ENCODE results near the gene ITGA7. TPM values are rescaled to one million over a fixed set of nuclear protein-coding genes. Genes with fewer than 3 reads are reported as not detected.

ITGA7 gene
- polyA plus RNA-seq, 1 of the 3 experiments (the other 2 are of a cell fraction), result 19.7 TPM

DNA sequence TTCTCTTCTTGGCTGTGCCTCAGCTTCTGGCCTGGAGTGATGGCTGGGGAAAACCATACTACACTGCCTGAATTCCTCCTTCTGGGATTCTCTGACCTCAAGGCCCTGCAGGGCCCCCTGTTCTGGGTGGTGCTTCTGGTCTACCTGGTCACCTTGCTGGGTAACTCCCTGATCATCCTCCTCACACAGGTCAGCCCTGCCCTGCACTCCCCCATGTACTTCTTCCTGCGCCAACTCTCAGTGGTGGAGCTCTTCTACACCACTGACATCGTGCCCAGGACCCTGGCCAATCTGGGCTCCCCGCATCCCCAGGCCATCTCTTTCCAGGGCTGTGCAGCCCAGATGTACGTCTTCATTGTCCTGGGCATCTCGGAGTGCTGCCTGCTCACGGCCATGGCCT lies 70.9 kb downstream of the ITGA7 start, which contains the start of gene OR10P1:
Gene OR10P1 (plus strand): TSS at position 40 of the 400 bp plus-strand sequence. CDS start 0 bp downstream, at position 40.
- Histone ChIP-seq H3K9ac (no peak within 1 kb of the TSS), H3K4me2 (no peak within 1 kb of the TSS), H3K4me1 (ENCODE audit: control insufficient read depth in 1 of 2, insufficient read depth in 2 of 2, low read depth in 1 of 2, low read length in 1 of 2) (peaks cover 0 to 3% of the 10 kb centered on the region in 2 experiments; a peak in 1 of 4 replicates), H3K9me2 (no peaks in the 10 kb centered on the region), H3K36me3 (replicated peaks in 1 of 2; ENCODE audit: control insufficient read depth in 1 of 2, insufficient read depth in 2 of 2, low read length in 1 of 2) (no peaks in the 10 kb centered on the region), H4K20me1 (ENCODE audit: insufficient read depth) (no peaks in the 10 kb centered on the region), H3K27me3 (ENCODE audit: insufficient read depth) (peaks cover 77% of the 10 kb centered on the region), H2AFZ (ENCODE audit: low read depth) (no peak within 1 kb of the TSS), H3K9me3 (no peaks in the 10 kb centered on the region), H3K27ac (ENCODE audit: low read depth in 2 of 2, low read length in 1 of 2) (no peak within 1 kb of the TSS), H3F3A (replicated peaks; ENCODE audit: insufficient read depth) (no peaks in the 10 kb centered on the region), H3K79me2 (ENCODE audit: insufficient read depth) (no peaks in the 10 kb centered on the region), H3K4me3 (ENCODE audit: low read depth in 2 of 2, low read length in 1 of 2) (no peak within 1 kb of the TSS)
- TF ChIP-seq, protein P1, sequence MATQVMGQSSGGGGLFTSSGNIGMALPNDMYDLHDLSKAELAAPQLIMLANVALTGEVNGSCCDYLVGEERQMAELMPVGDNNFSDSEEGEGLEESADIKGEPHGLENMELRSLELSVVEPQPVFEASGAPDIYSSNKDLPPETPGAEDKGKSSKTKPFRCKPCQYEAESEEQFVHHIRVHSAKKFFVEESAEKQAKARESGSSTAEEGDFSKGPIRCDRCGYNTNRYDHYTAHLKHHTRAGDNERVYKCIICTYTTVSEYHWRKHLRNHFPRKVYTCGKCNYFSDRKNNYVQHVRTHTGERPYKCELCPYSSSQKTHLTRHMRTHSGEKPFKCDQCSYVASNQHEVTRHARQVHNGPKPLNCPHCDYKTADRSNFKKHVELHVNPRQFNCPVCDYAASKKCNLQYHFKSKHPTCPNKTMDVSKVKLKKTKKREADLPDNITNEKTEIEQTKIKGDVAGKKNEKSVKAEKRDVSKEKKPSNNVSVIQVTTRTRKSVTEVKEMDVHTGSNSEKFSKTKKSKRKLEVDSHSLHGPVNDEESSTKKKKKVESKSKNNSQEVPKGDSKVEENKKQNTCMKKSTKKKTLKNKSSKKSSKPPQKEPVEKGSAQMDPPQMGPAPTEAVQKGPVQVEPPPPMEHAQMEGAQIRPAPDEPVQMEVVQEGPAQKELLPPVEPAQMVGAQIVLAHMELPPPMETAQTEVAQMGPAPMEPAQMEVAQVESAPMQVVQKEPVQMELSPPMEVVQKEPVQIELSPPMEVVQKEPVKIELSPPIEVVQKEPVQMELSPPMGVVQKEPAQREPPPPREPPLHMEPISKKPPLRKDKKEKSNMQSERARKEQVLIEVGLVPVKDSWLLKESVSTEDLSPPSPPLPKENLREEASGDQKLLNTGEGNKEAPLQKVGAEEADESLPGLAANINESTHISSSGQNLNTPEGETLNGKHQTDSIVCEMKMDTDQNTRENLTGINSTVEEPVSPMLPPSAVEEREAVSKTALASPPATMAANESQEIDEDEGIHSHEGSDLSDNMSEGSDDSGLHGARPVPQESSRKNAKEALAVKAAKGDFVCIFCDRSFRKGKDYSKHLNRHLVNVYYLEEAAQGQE (IDR thresholded peaks at IDR 0.05; ENCODE audit: low read depth, low read length), result no peak
- TF ChIP-seq MEF2A (IDR thresholded peaks at IDR 0.05; ENCODE audit: borderline replicate concordance, low read depth) (no peak), GABPA (IDR thresholded peaks at IDR 0.05; ENCODE audit: low read depth) (no peak), TEAD4 (IDR thresholded peaks at IDR 0.05; ENCODE audit: borderline replicate concordance, insufficient read depth) (no peak), NFIC (IDR thresholded peaks at IDR 0.05; ENCODE audit: borderline replicate concordance) (no peak), TAF1 (IDR thresholded peaks at IDR 0.05; ENCODE audit: borderline replicate concordance, low read depth, low read length) (no peak)
- TF ChIP-seq, protein P2, sequence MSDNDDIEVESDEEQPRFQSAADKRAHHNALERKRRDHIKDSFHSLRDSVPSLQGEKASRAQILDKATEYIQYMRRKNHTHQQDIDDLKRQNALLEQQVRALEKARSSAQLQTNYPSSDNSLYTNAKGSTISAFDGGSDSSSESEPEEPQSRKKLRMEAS (IDR thresholded peaks at IDR 0.05; ENCODE audit: low read depth), result no peak
- WGBS (ENCODE audit: low lambda C conversion rate), result 12% methylated on average over 6 of the region's 6 CpGs
- POLR2A ChIA-PET, result no interaction called here
- no peak for DNase-seq
- CTCF ChIA-PET, result no interaction called here

DNA sequence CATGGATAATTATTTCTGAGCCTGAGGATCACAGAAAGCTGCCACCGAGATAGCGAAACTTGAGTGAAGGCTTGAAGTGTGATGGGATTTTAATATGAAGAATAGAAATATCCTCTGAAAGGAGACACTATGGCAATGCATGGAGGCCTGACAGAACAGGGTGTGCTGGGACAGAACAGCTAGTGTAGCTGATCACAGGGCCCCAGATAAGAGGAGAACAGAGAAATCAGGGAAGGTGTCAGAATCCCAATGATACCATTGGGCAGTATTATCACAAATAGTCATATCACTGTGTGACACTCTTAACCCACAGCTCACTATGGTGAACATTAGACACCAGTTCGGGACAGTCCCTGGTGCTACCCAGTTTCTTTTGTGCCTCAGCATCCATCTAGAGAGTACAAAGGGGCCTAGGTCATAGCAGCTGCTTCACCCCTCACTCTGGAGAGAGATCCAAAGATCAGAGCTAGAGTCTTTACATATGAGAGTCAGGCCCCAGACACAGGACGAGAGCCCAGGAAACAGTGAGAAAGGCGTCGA lies 71.5 kb downstream of the ITGA7 start:
- no peaks in the 10 kb centered on the region for H3K4me1 ChIP-seq (ENCODE audit: control insufficient read depth in 1 of 2, insufficient read depth in 2 of 2, low read depth in 1 of 2, low read length in 1 of 2)
- no peaks in the 10 kb centered on the region for H3K36me3 ChIP-seq (replicated peaks in 1 of 2; ENCODE audit: control insufficient read depth in 1 of 2, insufficient read depth in 2 of 2, low read length in 1 of 2)
- no peaks in the 10 kb centered on the region for H3F3A ChIP-seq (replicated peaks; ENCODE audit: insufficient read depth)
- no peaks in the 10 kb centered on the region for H4K20me1 ChIP-seq (ENCODE audit: insufficient read depth)
- 9% methylated on average over 6 of the region's 6 CpGs for WGBS (ENCODE audit: low lambda C conversion rate)
- CTCF ChIA-PET, result interaction anchor here (0.8 to 1.4 kb wide), 2 partner anchors 16 to 20 kb away, joined by 3 read pairs; no protein-coding TSS in a partner anchor
- POLR2A ChIA-PET, result no interaction called here
- no peak overlapping the region for H3K27ac ChIP-seq (ENCODE audit: low read depth in 2 of 2, low read length in 1 of 2)
- H3K79me2 ChIP-seq (ENCODE audit: insufficient read depth), result no peaks in the 10 kb centered on the region
- H3K27me3 ChIP-seq (ENCODE audit: insufficient read depth), result peaks cover 83% of the 10 kb centered on the region
- no peak for TF ChIP-seq RFX5 (IDR thresholded peaks at IDR 0.05; ENCODE audit: low read length)
- TF ChIP-seq GATA2 (CRISPR knock-in tag; IDR thresholded peaks at IDR 0.05), result no peak
- no peak for TF ChIP-seq FOXM1 (IDR thresholded peaks at IDR 0.05; ENCODE audit: low read depth)
- TF ChIP-seq, protein P3, sequence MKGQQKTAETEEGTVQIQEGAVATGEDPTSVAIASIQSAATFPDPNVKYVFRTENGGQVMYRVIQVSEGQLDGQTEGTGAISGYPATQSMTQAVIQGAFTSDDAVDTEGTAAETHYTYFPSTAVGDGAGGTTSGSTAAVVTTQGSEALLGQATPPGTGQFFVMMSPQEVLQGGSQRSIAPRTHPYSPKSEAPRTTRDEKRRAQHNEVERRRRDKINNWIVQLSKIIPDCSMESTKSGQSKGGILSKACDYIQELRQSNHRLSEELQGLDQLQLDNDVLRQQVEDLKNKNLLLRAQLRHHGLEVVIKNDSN (IDR thresholded peaks at IDR 0.05; ENCODE audit: borderline replicate concordance, low read depth), result no peak
- TF ChIP-seq NFIC (IDR thresholded peaks at IDR 0.05; ENCODE audit: borderline replicate concordance), result no peak
- TF ChIP-seq CHD2 (IDR thresholded peaks at IDR 0.05; ENCODE audit: low read length, partially characterized antibody), result no peak
- TF ChIP-seq MEF2A (IDR thresholded peaks at IDR 0.05; ENCODE audit: borderline replicate concordance, low read depth), result no peak
- no peak for TF ChIP-seq YY1 (IDR thresholded peaks at IDR 0.05; ENCODE audit: low read depth)
- TF ChIP-seq RCOR1 (IDR thresholded peaks at IDR 0.05; ENCODE audit: low read length), result no peak
- TF ChIP-seq GABPA (IDR thresholded peaks at IDR 0.05; ENCODE audit: low read depth), result no peak
- TF ChIP-seq, protein P4, sequence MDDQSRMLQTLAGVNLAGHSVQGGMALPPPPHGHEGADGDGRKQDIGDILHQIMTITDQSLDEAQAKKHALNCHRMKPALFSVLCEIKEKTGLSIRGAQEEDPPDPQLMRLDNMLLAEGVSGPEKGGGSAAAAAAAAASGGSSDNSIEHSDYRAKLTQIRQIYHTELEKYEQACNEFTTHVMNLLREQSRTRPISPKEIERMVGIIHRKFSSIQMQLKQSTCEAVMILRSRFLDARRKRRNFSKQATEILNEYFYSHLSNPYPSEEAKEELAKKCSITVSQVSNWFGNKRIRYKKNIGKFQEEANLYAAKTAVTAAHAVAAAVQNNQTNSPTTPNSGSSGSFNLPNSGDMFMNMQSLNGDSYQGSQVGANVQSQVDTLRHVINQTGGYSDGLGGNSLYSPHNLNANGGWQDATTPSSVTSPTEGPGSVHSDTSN (IDR thresholded peaks at IDR 0.05), result no peak
- TF ChIP-seq, protein P2 (IDR thresholded peaks at IDR 0.05; ENCODE audit: low read depth), result no peak
- TF ChIP-seq, protein P5, sequence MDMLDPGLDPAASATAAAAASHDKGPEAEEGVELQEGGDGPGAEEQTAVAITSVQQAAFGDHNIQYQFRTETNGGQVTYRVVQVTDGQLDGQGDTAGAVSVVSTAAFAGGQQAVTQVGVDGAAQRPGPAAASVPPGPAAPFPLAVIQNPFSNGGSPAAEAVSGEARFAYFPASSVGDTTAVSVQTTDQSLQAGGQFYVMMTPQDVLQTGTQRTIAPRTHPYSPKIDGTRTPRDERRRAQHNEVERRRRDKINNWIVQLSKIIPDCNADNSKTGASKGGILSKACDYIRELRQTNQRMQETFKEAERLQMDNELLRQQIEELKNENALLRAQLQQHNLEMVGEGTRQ (IDR thresholded peaks at IDR 0.05; ENCODE audit: borderline replicate concordance, low read depth, low read length), result no peak
- no peaks in the 10 kb centered on the region for H3K9me3 ChIP-seq
- no peak overlapping the region for H2AFZ ChIP-seq (ENCODE audit: low read depth)
- H3K9ac ChIP-seq, result no peak overlapping the region
- no peak for DNase-seq
- no peak overlapping the region for H3K4me3 ChIP-seq (ENCODE audit: low read depth in 2 of 2, low read length in 1 of 2)
- H3K9me2 ChIP-seq, result no peaks in the 10 kb centered on the region
- H3K4me2 ChIP-seq, result no peak overlapping the region

Measured in SK-N-SH (cell line).